Cardiac fibroblast (primary cell): ENCODE data around the gene GTPBP1.

Source experiments
- DNase-seq, 2 donors: peaks; one replicate each; pipeline versions ENCODE4 v3.0.0 to v3.0.0-alpha.2; 2010; ENCODE audit warnings: low read depth in 2 of 2
- H3K4me3 ChIP-seq, 2 donors: replicated peaks in 1 of 2; 1 replicate in 1 of 2; 2 replicates in 1 of 2; pipeline ENCODE4 v1.5.1; 2011; ENCODE audit warnings: low read depth in 2 of 2, low read length in 2 of 2, mild to moderate bottlenecking in 2 of 2, moderate library complexity in 1 of 2
- CTCF ChIP-seq: IDR thresholded peaks from one replicate; pipeline ENCODE4 v1.5.1; 2011; ENCODE audit warnings: low read depth, mild to moderate bottlenecking, low read length, inconsistent platforms

Gene GTPBP1

DNA sequence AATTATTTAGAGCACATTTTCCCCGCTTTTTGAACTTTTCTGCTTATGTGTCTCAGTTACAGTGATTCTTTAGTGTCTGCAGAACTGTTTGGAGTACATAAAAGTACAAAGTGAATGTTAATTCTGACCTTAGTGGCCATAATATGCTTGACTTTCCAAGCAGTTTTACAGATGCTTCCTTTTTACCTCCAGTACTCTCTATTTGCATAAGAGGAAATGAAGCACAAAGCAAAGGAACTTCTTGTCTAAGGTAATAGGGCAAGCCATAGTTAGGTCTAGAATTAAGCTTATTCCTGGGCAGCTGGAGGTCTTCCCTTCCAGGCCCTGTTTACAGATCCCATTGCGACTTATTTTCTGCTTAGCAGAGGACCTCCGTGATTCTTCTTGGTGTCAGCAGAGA is 3.6 kb downstream of the GTPBP1 start:
- H3K4me3 ChIP-seq: no peak overlapping the region
- no peak for TF ChIP-seq CTCF
- DNase-seq: no peak

DNA sequence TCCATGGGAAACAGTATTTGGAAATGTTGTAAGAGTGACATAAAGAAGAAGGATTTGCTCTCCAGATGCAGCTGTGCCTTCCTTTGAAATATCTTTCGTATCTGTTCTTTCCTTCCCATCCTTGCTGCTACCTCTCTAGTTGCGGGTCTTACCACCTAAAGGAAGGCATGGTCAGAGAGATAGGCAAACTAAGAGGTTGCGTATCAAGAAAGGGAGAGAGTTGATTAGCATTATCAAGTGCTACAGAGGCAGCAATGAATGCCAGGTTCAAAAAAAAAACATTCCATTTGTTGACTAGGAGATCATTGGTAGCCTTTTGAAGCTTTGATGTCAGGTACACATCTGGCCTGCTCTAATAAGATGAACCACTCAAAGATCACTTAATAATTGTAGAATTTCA is 4.6 kb downstream of the GTPBP1 start:
- no peak for DNase-seq
- no peak overlapping the region for H3K4me3 ChIP-seq
- TF ChIP-seq CTCF: no peak

GRCh38 chr22:38710866-38711265 is 5.1 kb downstream of the GTPBP1 start:
- TF ChIP-seq CTCF: no peak
- no peak overlapping the region for H3K4me3 ChIP-seq
- no peak for DNase-seq

GRCh38 chr22:38712486-38713207 is 6.9 kb downstream of the GTPBP1 start:
- DNase-seq: no peak
- no peak overlapping the region for H3K4me3 ChIP-seq
- no peak for TF ChIP-seq CTCF

DNA sequence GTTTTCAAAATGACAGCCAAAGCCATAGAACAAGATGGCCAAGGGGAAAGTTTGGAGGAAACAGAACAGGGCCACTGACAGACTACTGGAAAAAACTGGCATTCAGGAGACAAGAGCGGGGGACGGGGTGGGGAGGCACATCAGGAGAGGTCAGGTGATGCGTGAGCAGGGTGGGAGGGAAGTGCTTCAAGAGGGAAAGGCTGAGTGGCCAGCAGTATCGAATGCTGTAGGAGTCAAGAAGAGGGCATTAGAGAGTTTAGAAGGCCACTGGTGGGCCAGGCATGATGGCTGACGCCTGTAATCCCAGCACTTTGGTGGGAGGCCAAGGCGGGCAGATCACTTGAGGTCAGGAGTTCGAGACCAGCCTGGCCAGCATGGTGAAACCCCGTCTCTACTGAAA is 8.2 kb downstream of the GTPBP1 start:
- no peak for TF ChIP-seq CTCF
- no peak for DNase-seq
- H3K4me3 ChIP-seq: no peak overlapping the region

DNA sequence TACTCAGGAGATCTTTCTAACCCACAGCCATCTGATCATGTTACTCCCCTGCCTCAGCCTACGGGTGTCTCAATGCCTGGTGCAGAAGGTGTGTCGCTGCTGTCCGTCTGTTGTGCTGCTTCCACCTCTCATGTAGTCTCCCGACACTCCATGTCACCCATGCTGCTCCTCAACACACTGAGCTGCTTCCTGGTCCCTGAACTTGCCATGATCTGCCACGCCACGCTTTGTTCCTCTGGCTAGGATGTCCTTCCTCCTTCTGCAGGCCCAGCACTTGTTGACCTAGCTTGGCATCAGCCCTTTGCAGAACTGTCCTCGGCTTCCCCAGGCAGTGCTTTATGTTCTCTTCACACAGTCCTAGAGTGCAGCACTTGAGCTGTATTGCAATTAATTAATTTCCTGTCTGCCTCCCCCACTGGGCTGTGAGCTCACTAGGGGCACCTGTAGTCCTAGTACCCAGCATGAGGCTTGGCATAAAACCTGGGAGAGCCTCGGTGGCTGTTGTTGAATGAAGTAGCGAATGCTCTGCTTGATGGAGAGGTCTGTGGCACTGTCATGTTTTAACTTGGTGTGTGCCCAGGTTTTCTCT is 9.5 kb downstream of the GTPBP1 start:
- TF ChIP-seq CTCF: no peak
- H3K4me3 ChIP-seq: no peak overlapping the region
- no peak for DNase-seq
